NCI-H526 treated with DMSO at 0.1 percent for 48 hours (cell line): ENCODE data around the gene GIPC3.
"Not testable (repeated sequence)": the region's sequence is repeated elsewhere in the genome, so short reads cannot be mapped to it uniquely, and the experiment has no call there.

Experiments used
- DNase-seq: peaks from one replicate; lab custom pipeline; 2025; lab: John Stamatoyannopoulos, UW

The GIPC3 gene

GRCh38 chr19:3576696-3577443 is 8.4 kb upstream of the GIPC3 start:
- DNase-seq, result no peak

- no peak for DNase-seq
Measured at GRCh38 chr19:3577723-3578344, 7.4 kb upstream of the GIPC3 start.

- no peak for DNase-seq
Measured at GRCh38 chr19:3578390-3578789, 6.9 kb upstream of the GIPC3 start.

GRCh38 chr19:3580156-3580934 is 4.9 kb upstream of the GIPC3 start:
- DNase-seq, result no peak

GRCh38 chr19:3581792-3582191 is 3.5 kb upstream of the GIPC3 start:
- DNase-seq, result not testable (repeated sequence)

- not testable (repeated sequence) for DNase-seq
Measured at GRCh38 chr19:3584036-3584802, 1.1 kb upstream of the GIPC3 start.

GRCh38 chr19:3586127-3586626 is 899 bp downstream of the GIPC3 start:
- DNase-seq, result no peak

GRCh38 chr19:3586707-3587346 is 1.5 kb downstream of the GIPC3 start:
- no peak for DNase-seq

- DNase-seq, result no peak
Measured at GRCh38 chr19:3589439-3589838, 4.2 kb downstream of the GIPC3 start.

GRCh38 chr19:3589949-3590348 is 4.7 kb downstream of the GIPC3 start:
- DNase-seq, result no peak

GRCh38 chr19:3590991-3591659 is 5.8 kb downstream of the GIPC3 start:
- no peak for DNase-seq

- no peak for DNase-seq
Measured at GRCh38 chr19:3591876-3592613, 6.8 kb downstream of the GIPC3 start.

- no peak for DNase-seq
Measured at GRCh38 chr19:3593156-3593555, 7.9 kb downstream of the GIPC3 start.

- DNase-seq, result no peak
Measured at GRCh38 chr19:3595521-3596061, 10.3 kb downstream of the GIPC3 start.

- no peak for DNase-seq
Measured at GRCh38 chr19:3599776-3600187, 14.5 kb downstream of the GIPC3 start.

GRCh38 chr19:3601021-3601420 is 15.7 kb downstream of the GIPC3 start:
- no peak for DNase-seq

GRCh38 chr19:3603121-3603811 is 18.0 kb downstream of the GIPC3 start:
- no peak for DNase-seq

- DNase-seq, result no peak
Measured at GRCh38 chr19:3604227-3604986, 19.1 kb downstream of the GIPC3 start.

GRCh38 chr19:3604987-3605343 is 19.7 kb downstream of the GIPC3 start:
- no peak for DNase-seq
